GM18909 (cell line): ENCODE data around the gene MTMR12.
A peak's percentile ranks its signal among the peaks of the same experiment; 100 is the strongest.

Experiments
- ATAC-seq: cut with Tn5 transposase; IDR thresholded peaks from one replicate; pipeline ENCODE4 v1.9.1; 2021; ENCODE audit warnings: mild to moderate bottlenecking; ENCODE audit not compliant: unreplicated experiment, poor library complexity

The MTMR12 gene

GRCh38 chr5:32279786-32280185 is 33.0 kb downstream of the MTMR12 start:
- no peak for ATAC-seq

- ATAC-seq = no peak
Measured at GRCh38 chr5:32279223-32279622, 33.5 kb downstream of the MTMR12 start.

- no peak for ATAC-seq
Measured at GRCh38 chr5:32278406-32278805, 34.3 kb downstream of the MTMR12 start.

GRCh38 chr5:32277798-32278197 is 34.9 kb downstream of the MTMR12 start:
- no peak for ATAC-seq

- peak; percentile 40 for ATAC-seq
Measured at GRCh38 chr5:32276173-32276853, 36.4 kb downstream of the MTMR12 start.

GRCh38 chr5:32275396-32275741 is 37.4 kb downstream of the MTMR12 start:
- ATAC-seq = no peak

- ATAC-seq = no peak
Measured at GRCh38 chr5:32274548-32275395, 38.0 kb downstream of the MTMR12 start.

GRCh38 chr5:32273821-32274220 is 38.9 kb downstream of the MTMR12 start:
- no peak for ATAC-seq

GRCh38 chr5:32272746-32273145 is 40.0 kb downstream of the MTMR12 start:
- ATAC-seq = no peak

- no peak for ATAC-seq
Measured at GRCh38 chr5:32270946-32271345, 41.8 kb downstream of the MTMR12 start.

GRCh38 chr5:32270178-32270577 is 42.6 kb downstream of the MTMR12 start:
- no peak for ATAC-seq

GRCh38 chr5:32265902-32266301 is 46.8 kb downstream of the MTMR12 start:
- ATAC-seq = no peak

- no peak for ATAC-seq
Measured at GRCh38 chr5:32264957-32265572, 47.7 kb downstream of the MTMR12 start.

GRCh38 chr5:32263684-32264083 is 49.1 kb downstream of the MTMR12 start:
- no peak for ATAC-seq

GRCh38 chr5:32261198-32261597 is 51.5 kb downstream of the MTMR12 start:
- peak; percentile 84 for ATAC-seq

GRCh38 chr5:32259033-32259432 is 53.7 kb downstream of the MTMR12 start:
- no peak for ATAC-seq

- no peak for ATAC-seq
Measured at GRCh38 chr5:32258424-32258823, 54.3 kb downstream of the MTMR12 start.

- ATAC-seq = no peak
Measured at GRCh38 chr5:32255540-32255900, 57.2 kb downstream of the MTMR12 start.

GRCh38 chr5:32254881-32255539 is 57.7 kb downstream of the MTMR12 start:
- ATAC-seq = no peak

- ATAC-seq = no peak
Measured at GRCh38 chr5:32251871-32252458, 60.8 kb downstream of the MTMR12 start.

GRCh38 chr5:32249668-32250067 is 63.1 kb downstream of the MTMR12 start:
- no peak for ATAC-seq
